CD14-positive monocyte (primary cell): ENCODE results near the gene OLFM2. TPM values are rescaled to one million over a fixed set of nuclear protein-coding genes. Genes with fewer than 3 reads are reported as not detected.

Source experiments
- DNase-seq, 3 donors: peaks; one replicate each; pipeline ENCODE4 v3.0.0-alpha.2; 2011 to 2022
- H2AFZ ChIP-seq: 2 replicates; pipeline ENCODE4 v1.6.0; 2012; ENCODE audit warnings: mild to moderate bottlenecking, low read depth, low read length, inconsistent platforms; ENCODE audit not compliant: insufficient read depth, poor library complexity, severe bottlenecking
- H3K27ac ChIP-seq, 2 donors: 1 replicate in 1 of 2; 2 replicates in 1 of 2; pipeline ENCODE4 v1.5.1; 2012 to 2013; ENCODE audit warnings: low read length in 2 of 2, control low read depth in 1 of 2, inconsistent platforms in 1 of 2, low read depth in 1 of 2, mild to moderate bottlenecking in 1 of 2
- H3K27me3 ChIP-seq, 2 donors: one replicate each; pipeline versions ENCODE4 v1.6.0 to v1.6.1; 2011 to 2013; ENCODE audit warnings: low read length in 2 of 2; ENCODE audit not compliant: control insufficient read depth in 2 of 2, insufficient read depth in 2 of 2
- H3K36me3 ChIP-seq, 2 donors: replicated peaks in 1 of 2; 1 replicate in 1 of 2; 2 replicates in 1 of 2; pipeline versions ENCODE4 v1.5.1 to v1.6.1; 2012 to 2013; ENCODE audit warnings: low read length in 2 of 2, control low read depth in 1 of 2, inconsistent platforms in 1 of 2, mild to moderate bottlenecking in 1 of 2; ENCODE audit not compliant: insufficient read depth in 2 of 2, control insufficient read depth in 1 of 2
- H3K4me1 ChIP-seq, 2 donors: 1 replicate in 1 of 2; 2 replicates in 1 of 2; pipeline versions ENCODE4 v1.5.1 to v1.6.1; 2012 to 2013; ENCODE audit warnings: low read length in 2 of 2, control low read depth in 1 of 2, inconsistent platforms in 1 of 2, mild to moderate bottlenecking in 1 of 2, moderate library complexity in 1 of 2; ENCODE audit not compliant: insufficient read depth in 2 of 2, control insufficient read depth in 1 of 2
- H3K4me2 ChIP-seq: replicated peaks from 2 replicates; pipeline ENCODE3; 2012; ENCODE audit warnings: low read length, moderate library complexity, mild to moderate bottlenecking; ENCODE audit not compliant: poor library complexity, severe bottlenecking; ENCODE audit errors: extremely low read depth
- H3K4me3 ChIP-seq, 3 experiments: fragments of 200-600 bp in 1 of 3; sonication (generic) in 1 of 3; replicated peaks in 1 of 3; 1 replicate in 2 of 3; 2 replicates in 1 of 3; pipeline ENCODE4 v1.5.1; 2011 to 2013; ENCODE audit warnings: low read length in 3 of 3, mild to moderate bottlenecking in 3 of 3, control low read depth in 2 of 3, low read depth in 2 of 3, inconsistent platforms in 1 of 3, moderate library complexity in 1 of 3
- H3K79me2 ChIP-seq: 2 replicates; pipeline ENCODE4 v1.6.0; 2012; ENCODE audit warnings: mild to moderate bottlenecking, control low read depth, inconsistent platforms, low read length, moderate library complexity; ENCODE audit not compliant: insufficient read depth
- H3K9ac ChIP-seq: 2 replicates; pipeline ENCODE4 v1.6.0; 2017; ENCODE audit warnings: low read length, mild to moderate bottlenecking; ENCODE audit not compliant: insufficient read depth, poor library complexity, severe bottlenecking
- H3K9me3 ChIP-seq, 2 donors: replicated peaks in 1 of 2; 1 replicate in 1 of 2; 2 replicates in 1 of 2; pipeline versions ENCODE4 v1.5.1 to v1.6.1; 2012 to 2013; ENCODE audit warnings: low read length in 2 of 2, control low read depth in 1 of 2; ENCODE audit not compliant: control insufficient read depth in 1 of 2, insufficient read depth in 1 of 2
- H4K20me1 ChIP-seq: 2 replicates; pipeline ENCODE4 v1.6.0; 2012; ENCODE audit warnings: mild to moderate bottlenecking, low read length, control low read depth, moderate library complexity; ENCODE audit not compliant: insufficient read depth
- H3K27ac Mint-ChIP-seq, 7 donors: one replicate each; pipeline ENCODE4 v1.8.0; 2020; ENCODE audit warnings: mild to moderate bottlenecking in 7 of 7, mixed read lengths in 7 of 7, moderate library complexity in 6 of 7, inconsistent platforms in 2 of 7
- H3K27me3 Mint-ChIP-seq, 3 donors: one replicate each; pipeline ENCODE4 v1.8.0; 2021 to 2022; ENCODE audit warnings: low read depth in 3 of 3, mild to moderate bottlenecking in 3 of 3, mixed read lengths in 3 of 3, moderate library complexity in 3 of 3, inconsistent platforms in 1 of 3
- H3K36me3 Mint-ChIP-seq, 2 donors: one replicate each; pipeline ENCODE4 v1.8.0; 2020; ENCODE audit warnings: mixed read lengths in 2 of 2, inconsistent platforms in 1 of 2, mild to moderate bottlenecking in 1 of 2
- H3K4me1 Mint-ChIP-seq: one replicate; pipeline ENCODE4 v1.8.0; 2020; ENCODE audit warnings: mild to moderate bottlenecking, mixed read lengths
- H3K4me3 Mint-ChIP-seq, 2 donors: one replicate each; pipeline ENCODE4 v1.8.0; 2020; ENCODE audit warnings: mild to moderate bottlenecking in 2 of 2, mixed read lengths in 2 of 2, moderate library complexity in 1 of 2
- H3K9me3 Mint-ChIP-seq, 7 donors: one replicate each; pipeline ENCODE4 v1.8.0; 2020 to 2022; ENCODE audit warnings: mixed read lengths in 7 of 7, mild to moderate bottlenecking in 6 of 7, moderate library complexity in 6 of 7, inconsistent platforms in 2 of 7
- WGBS: methylation state at CpG from one replicate; pipeline ENCODE4 v1.1.5; 2013; ENCODE audit warnings: missing lambda C conversion rate; ENCODE audit not compliant: insufficient coverage; 5-methylcytosine and 5-hydroxymethylcytosine counted together
- intact Hi-C, 2 donors: fragments of 100-400 bp; cut with micrococcal nuclease; formaldehyde crosslinking; loops; one replicate each; pipeline versions ENCODE4 v1.15.0 to v1.15.1; 2023
- polyA plus RNA-seq, 3 donors: library from polyadenylated mRNA; depleted of rRNA in 1 of 3; unstranded in 2 of 3; stranded (reverse) in 1 of 3; fragments of 300-500 nt in 2 of 3; fragments of >200 nt in 1 of 3; fragmentation: Illumina TruSeq in 2 of 3; gene quantifications; 1 replicate in 2 of 3; 2 replicates in 1 of 3; pipeline ENCODE4 v1.2.3, GENCODE V29; 2012 to 2021
- TF ChIP-seq, protein P1 (sequence below): fragments of 200-600 bp; IDR thresholded peaks from one replicate; pipeline ENCODE4 v1.8.0; 2022; ENCODE audit warnings: antibody characterized with exemption, mild to moderate bottlenecking

Gene OLFM2
- polyA plus RNA-seq, 3 donors: not detected

DNA sequence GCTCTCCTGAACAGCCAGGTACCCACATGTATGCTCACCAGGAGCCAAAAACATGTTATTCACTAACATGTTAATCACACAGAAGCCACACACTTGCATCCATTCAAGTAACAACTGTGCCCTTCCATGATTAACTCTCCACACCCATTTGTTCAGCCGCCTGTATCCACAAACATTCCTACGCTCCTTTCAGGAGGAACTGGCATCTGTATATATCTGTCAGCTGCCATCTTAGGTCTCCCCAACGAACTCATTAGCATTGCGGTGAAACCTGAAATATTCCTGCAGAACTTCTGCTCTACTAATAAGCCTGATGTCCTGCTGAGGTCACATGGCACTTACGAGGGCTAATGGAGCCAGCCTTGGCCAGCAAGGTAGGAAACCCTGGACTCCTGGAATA is 33.0 kb downstream of the OLFM2 start:
- no peaks in the 10 kb centered on the region for H3K9me3 ChIP-seq
- H3K79me2 ChIP-seq: no peaks in the 10 kb centered on the region
- H3K27ac ChIP-seq: no peak overlapping the region
- Mint-ChIP-seq H3K9me3 (peaks cover 0 to 13% (median 2%) of the 10 kb centered on the region in 7 donors), H3K4me1 (no peaks in the 10 kb centered on the region), H3K36me3 (no peaks in the 10 kb centered on the region), H3K4me3 (no peak overlapping the region), H3K27me3 (peaks cover 15 to 16% (median 16%) of the 10 kb centered on the region in 3 donors), H3K27ac (no peak overlapping the region)
- H4K20me1 ChIP-seq: no peaks in the 10 kb centered on the region
- no peak overlapping the region for H3K4me2 ChIP-seq
- 96% methylated on average over 5 of the region's 5 CpGs for WGBS
- no peaks in the 10 kb centered on the region for H3K4me1 ChIP-seq
- no peak overlapping the region for H3K9ac ChIP-seq
- DNase-seq: no peak
- H3K36me3 ChIP-seq: no peaks in the 10 kb centered on the region
- no peak overlapping the region for H3K4me3 ChIP-seq
- intact Hi-C loops: no loop called here
- TF ChIP-seq, protein P1, sequence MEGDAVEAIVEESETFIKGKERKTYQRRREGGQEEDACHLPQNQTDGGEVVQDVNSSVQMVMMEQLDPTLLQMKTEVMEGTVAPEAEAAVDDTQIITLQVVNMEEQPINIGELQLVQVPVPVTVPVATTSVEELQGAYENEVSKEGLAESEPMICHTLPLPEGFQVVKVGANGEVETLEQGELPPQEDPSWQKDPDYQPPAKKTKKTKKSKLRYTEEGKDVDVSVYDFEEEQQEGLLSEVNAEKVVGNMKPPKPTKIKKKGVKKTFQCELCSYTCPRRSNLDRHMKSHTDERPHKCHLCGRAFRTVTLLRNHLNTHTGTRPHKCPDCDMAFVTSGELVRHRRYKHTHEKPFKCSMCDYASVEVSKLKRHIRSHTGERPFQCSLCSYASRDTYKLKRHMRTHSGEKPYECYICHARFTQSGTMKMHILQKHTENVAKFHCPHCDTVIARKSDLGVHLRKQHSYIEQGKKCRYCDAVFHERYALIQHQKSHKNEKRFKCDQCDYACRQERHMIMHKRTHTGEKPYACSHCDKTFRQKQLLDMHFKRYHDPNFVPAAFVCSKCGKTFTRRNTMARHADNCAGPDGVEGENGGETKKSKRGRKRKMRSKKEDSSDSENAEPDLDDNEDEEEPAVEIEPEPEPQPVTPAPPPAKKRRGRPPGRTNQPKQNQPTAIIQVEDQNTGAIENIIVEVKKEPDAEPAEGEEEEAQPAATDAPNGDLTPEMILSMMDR: no peak
- no peak overlapping the region for H2AFZ ChIP-seq
- H3K27me3 ChIP-seq: peaks cover 0 to 7% of the 10 kb centered on the region in 2 donors

DNA sequence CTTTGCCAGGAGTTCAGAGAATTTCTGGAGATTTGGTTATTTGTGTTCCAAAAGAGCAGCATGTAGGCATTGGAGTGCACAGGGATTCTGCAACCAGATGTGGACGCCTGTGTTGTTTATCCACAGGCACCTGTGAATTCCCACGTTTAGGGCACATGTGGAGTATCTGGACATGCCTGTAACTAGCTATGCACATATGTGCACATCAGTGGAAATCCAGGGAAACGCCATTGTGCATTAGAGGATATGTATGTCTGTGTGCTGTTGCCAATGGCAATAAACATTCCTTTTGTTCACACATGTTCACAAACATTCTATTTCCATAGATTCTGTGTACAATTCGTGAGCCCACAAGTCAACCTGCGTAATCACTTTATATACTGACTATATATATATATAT is 34.7 kb downstream of the OLFM2 start:
- H3K27me3 Mint-ChIP-seq: peaks cover 14 to 16% (median 16%) of the 10 kb centered on the region in 3 donors
- no peaks in the 10 kb centered on the region for H3K79me2 ChIP-seq
- H3K4me1 Mint-ChIP-seq: no peaks in the 10 kb centered on the region
- no peak for DNase-seq
- H3K36me3 Mint-ChIP-seq: no peaks in the 10 kb centered on the region
- intact Hi-C loops: no loop called here
- H3K9me3 Mint-ChIP-seq: peaks cover 0 to 13% (median 2%) of the 10 kb centered on the region in 7 donors
- no peak overlapping the region for H3K4me3 ChIP-seq
- no peak overlapping the region for H3K4me2 ChIP-seq
- no peak overlapping the region for H2AFZ ChIP-seq
- no peak overlapping the region for H3K27ac Mint-ChIP-seq
- WGBS: 58% methylated on average over 2 of the region's 5 CpGs
- H3K9me3 ChIP-seq: no peaks in the 10 kb centered on the region
- H4K20me1 ChIP-seq: no peaks in the 10 kb centered on the region
- no peak overlapping the region for H3K4me3 Mint-ChIP-seq
- no peaks in the 10 kb centered on the region for H3K36me3 ChIP-seq
- H3K27ac ChIP-seq: no peak overlapping the region
- H3K27me3 ChIP-seq: peaks cover 0 to 7% of the 10 kb centered on the region in 2 donors
- no peak overlapping the region for H3K9ac ChIP-seq
- H3K4me1 ChIP-seq: no peaks in the 10 kb centered on the region
- TF ChIP-seq, protein P1: no peak
